Kidney (tissue), 14 donors: Measurements from ENCODE around the gene MYO15B. TPM values are rescaled to one million over a fixed set of nuclear protein-coding genes. Genes with fewer than 3 reads are reported as not detected.

ENCODE experiments used
- DNase-seq, 5 donors: peaks; one replicate each; pipeline ENCODE4 v3.0.0-alpha.2; 2013 to 2020
- FAIRE-seq: peaks from 2 replicates; lab custom pipeline; 2012; peaks lifted over from hg19 to GRCh38; lab: Jason Lieb, UNC
- H3K27ac ChIP-seq, 2 donors: one replicate each; pipeline ENCODE4 v1.7.0; 2013; ENCODE audit warnings: low read depth in 2 of 2, low read length in 2 of 2, inconsistent platforms in 1 of 2
- H3K27me3 ChIP-seq: one replicate; pipeline ENCODE4 v1.7.1; 2013; ENCODE audit warnings: low read length, inconsistent platforms; ENCODE audit not compliant: control insufficient read depth, insufficient read depth
- H3K36me3 ChIP-seq, 3 donors: one replicate each; pipeline versions ENCODE4 v1.7.0 to v1.7.1; 2013; ENCODE audit warnings: low read length in 3 of 3, control low read depth in 1 of 3, inconsistent platforms in 1 of 3; ENCODE audit not compliant: insufficient read depth in 3 of 3, control insufficient read depth in 2 of 3
- H3K4me1 ChIP-seq, 3 donors: one replicate each; pipeline versions ENCODE4 v1.7.0 to v1.7.1; 2013; ENCODE audit warnings: low read length in 3 of 3, inconsistent platforms in 1 of 3, low read depth in 1 of 3; ENCODE audit not compliant: control insufficient read depth in 2 of 3, insufficient read depth in 2 of 3
- H3K4me3 ChIP-seq, 3 donors: one replicate each; pipeline versions ENCODE4 v1.7.0 to v1.8.1; 2013; ENCODE audit warnings: low read length in 3 of 3, control low read depth in 1 of 3, inconsistent platforms in 1 of 3
- H3K9ac ChIP-seq, 3 donors: one replicate each; pipeline versions ENCODE4 v1.7.0 to v1.7.1; 2013; ENCODE audit warnings: low read length in 3 of 3, control low read depth in 1 of 3, inconsistent platforms in 1 of 3
- H3K9me3 ChIP-seq, 3 donors: one replicate each; pipeline versions ENCODE4 v1.7.0 to v1.7.1; 2013; ENCODE audit warnings: low read length in 3 of 3, control low read depth in 1 of 3, inconsistent platforms in 1 of 3; ENCODE audit not compliant: control insufficient read depth in 2 of 3, insufficient read depth in 1 of 3
- intact Hi-C: fragments of 100-400 bp; cut with DNase I; formaldehyde crosslinking; loops from one replicate; pipeline ENCODE4 v1.11.1; 2022
- polyA plus RNA-seq: library from polyadenylated mRNA; stranded (reverse); fragments of 350-450 nt; fragmentation: Illumina TruSeq; extraction: RNeasy Lipid Tissue Mini Kit (QIAGEN cat#74804); gene quantifications from one replicate; pipeline ENCODE4 v1.2.3, GENCODE V29; 2014; ENCODE audit warnings: low read depth, low replicate concordance; ENCODE audit not compliant: insufficient read depth
- total RNA-seq: library from RNA; stranded (reverse); fragmentation: NEBNext Ultra II Directional; extraction: Animal tissue kit (Norgen Biotek cat#: 25700); gene quantifications from one replicate; pipeline ENCODE4 v1.2.1, GENCODE V29; 2021
- TF ChIP-seq, protein P1 (sequence below): IDR thresholded peaks from 3 replicates; pipeline ENCODE4 v1.5.1; 2012; ENCODE audit warnings: mild to moderate bottlenecking, moderate library complexity, borderline replicate concordance; ENCODE audit not compliant: insufficient read depth; ENCODE audit errors: extremely low read depth
- donor health status: control.
- donor health status: control.
- donor health status: control.
- donor health status: control.
- donor health status: control.
- donor health status: DM: yes; HTN: yes; CAD: no.
- donor health status: Normal renal cell carcinoma (clear cell type).

MYO15B gene
- total and polyA plus RNA-seq, 2 donors from 2014 or later = 139 to 286 TPM

- DNase-seq (no peak), FAIRE-seq (no peak)
- Histone ChIP-seq H3K4me1 (no peaks in the 10 kb centered on the region), H3K36me3 (peaks cover 0 to 8% (median 0%) of the 10 kb centered on the region in 3 donors), H3K4me3 (no peak overlapping the region), H3K27me3 (no peaks in the 10 kb centered on the region), H3K9me3 (no peaks in the 10 kb centered on the region), H3K27ac (no peak overlapping the region), H3K9ac (no peak overlapping the region)
- intact Hi-C loops = no loop called here
- TF ChIP-seq, protein P1, sequence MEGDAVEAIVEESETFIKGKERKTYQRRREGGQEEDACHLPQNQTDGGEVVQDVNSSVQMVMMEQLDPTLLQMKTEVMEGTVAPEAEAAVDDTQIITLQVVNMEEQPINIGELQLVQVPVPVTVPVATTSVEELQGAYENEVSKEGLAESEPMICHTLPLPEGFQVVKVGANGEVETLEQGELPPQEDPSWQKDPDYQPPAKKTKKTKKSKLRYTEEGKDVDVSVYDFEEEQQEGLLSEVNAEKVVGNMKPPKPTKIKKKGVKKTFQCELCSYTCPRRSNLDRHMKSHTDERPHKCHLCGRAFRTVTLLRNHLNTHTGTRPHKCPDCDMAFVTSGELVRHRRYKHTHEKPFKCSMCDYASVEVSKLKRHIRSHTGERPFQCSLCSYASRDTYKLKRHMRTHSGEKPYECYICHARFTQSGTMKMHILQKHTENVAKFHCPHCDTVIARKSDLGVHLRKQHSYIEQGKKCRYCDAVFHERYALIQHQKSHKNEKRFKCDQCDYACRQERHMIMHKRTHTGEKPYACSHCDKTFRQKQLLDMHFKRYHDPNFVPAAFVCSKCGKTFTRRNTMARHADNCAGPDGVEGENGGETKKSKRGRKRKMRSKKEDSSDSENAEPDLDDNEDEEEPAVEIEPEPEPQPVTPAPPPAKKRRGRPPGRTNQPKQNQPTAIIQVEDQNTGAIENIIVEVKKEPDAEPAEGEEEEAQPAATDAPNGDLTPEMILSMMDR = no peak
These were observed 8.3 kb downstream of the MYO15B start for GRCh38 chr17:75595920-75596313.

- intact Hi-C loops = no loop called here
- H3K4me3 ChIP-seq = no peak overlapping the region
- H3K9me3 ChIP-seq = no peaks in the 10 kb centered on the region
- DNase-seq = no peak
- H3K4me1 ChIP-seq = no peaks in the 10 kb centered on the region
- peaks cover 0 to 3% (median 0%) of the 10 kb centered on the region in 3 donors for H3K36me3 ChIP-seq
- no peak for FAIRE-seq
- H3K9ac ChIP-seq = no peak overlapping the region
- H3K27me3 ChIP-seq = no peaks in the 10 kb centered on the region
- H3K27ac ChIP-seq = no peak overlapping the region
- TF ChIP-seq, protein P1 = no peak
These were observed 8.9 kb downstream of the MYO15B start for GRCh38 chr17:75596320-75597087.

GRCh38 chr17:75601057-75601987 lies 13.7 kb downstream of the MYO15B start:
- Histone ChIP-seq H3K27ac (no peak overlapping the region), H3K9me3 (no peaks in the 10 kb centered on the region), H3K36me3 (no peaks in the 10 kb centered on the region), H3K4me1 (no peaks in the 10 kb centered on the region), H3K27me3 (no peaks in the 10 kb centered on the region), H3K9ac (no peak overlapping the region), H3K4me3 (no peak overlapping the region)
- peak in 4 of 5 donors; percentile 48 to 84 (median 52) for DNase-seq
- no peak for FAIRE-seq
- intact Hi-C loops = no loop called here
- TF ChIP-seq, protein P1 = peak; percentile 78
